B cell (primary cell): Measurements from ENCODE around the gene CPLX3.
A peak's percentile ranks its signal among the peaks of the same experiment; 100 is the strongest.

Source experiments
- EZH2 ChIP-seq: IDR thresholded peaks from 2 replicates; pipeline ENCODE4 v1.6.1; 2012; ENCODE audit warnings: borderline replicate concordance, low read depth, mild to moderate bottlenecking, moderate library complexity, low read length; ENCODE audit not compliant: insufficient read depth, poor library complexity, severe bottlenecking
- TF ChIP-seq, protein P1 (sequence below): fragments of 200-600 bp; IDR thresholded peaks from one replicate; pipeline ENCODE4 v1.8.0; 2022; ENCODE audit warnings: antibody characterized with exemption, mild to moderate bottlenecking

DNA sequence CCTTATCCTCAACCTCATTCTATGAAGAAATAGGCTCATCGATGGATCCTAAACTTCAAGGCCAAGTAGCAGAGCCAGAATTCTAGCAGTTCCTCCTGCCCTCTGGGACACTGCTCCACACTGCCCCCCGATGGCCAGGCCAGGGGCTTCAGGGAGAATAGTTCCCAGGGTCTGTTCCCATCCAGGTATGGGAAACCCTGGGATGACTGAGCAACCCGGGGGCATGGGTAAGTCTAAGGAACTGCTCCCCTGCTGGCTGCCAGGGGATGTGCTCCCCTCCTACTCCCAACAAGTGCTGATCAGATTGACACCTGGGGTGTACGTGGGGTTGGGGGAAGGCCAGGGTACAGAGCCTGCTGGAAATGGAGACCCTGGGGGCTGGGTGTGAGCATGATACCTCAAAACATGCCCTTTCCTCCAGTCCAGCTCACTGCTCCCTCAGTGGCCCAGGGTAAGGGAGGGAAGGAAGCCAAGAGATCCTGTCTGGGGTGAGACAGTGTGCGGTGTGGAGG lies 8.9 kb downstream of the CPLX3 start:
- TF ChIP-seq, protein P1, sequence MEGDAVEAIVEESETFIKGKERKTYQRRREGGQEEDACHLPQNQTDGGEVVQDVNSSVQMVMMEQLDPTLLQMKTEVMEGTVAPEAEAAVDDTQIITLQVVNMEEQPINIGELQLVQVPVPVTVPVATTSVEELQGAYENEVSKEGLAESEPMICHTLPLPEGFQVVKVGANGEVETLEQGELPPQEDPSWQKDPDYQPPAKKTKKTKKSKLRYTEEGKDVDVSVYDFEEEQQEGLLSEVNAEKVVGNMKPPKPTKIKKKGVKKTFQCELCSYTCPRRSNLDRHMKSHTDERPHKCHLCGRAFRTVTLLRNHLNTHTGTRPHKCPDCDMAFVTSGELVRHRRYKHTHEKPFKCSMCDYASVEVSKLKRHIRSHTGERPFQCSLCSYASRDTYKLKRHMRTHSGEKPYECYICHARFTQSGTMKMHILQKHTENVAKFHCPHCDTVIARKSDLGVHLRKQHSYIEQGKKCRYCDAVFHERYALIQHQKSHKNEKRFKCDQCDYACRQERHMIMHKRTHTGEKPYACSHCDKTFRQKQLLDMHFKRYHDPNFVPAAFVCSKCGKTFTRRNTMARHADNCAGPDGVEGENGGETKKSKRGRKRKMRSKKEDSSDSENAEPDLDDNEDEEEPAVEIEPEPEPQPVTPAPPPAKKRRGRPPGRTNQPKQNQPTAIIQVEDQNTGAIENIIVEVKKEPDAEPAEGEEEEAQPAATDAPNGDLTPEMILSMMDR = peak; percentile 77
- no peak for TF ChIP-seq EZH2
